GM12878 (cell line): ENCODE results near the gene SANBR. TPM values are rescaled to one million over a fixed set of nuclear protein-coding genes. Genes with fewer than 3 reads are reported as not detected.
A peak's percentile ranks its signal among the peaks of the same experiment; 100 is the strongest.

Experiments
- ATAC-seq: fragments of 200-7000 bp; cut with Tn5 transposase; 3 replicates; pipeline ENCODE4 v1.9.1; 2020; ENCODE audit warnings: mild to moderate bottlenecking, moderate library complexity
- Bru-seq: library from RNA; stranded (reverse); fragments of 400-500 nt; gene quantifications from one replicate; lab custom pipeline; 2021; lab: Mats Ljungman, UMichigan
- BruChase-seq, 2 experiments: library from RNA; stranded (reverse); fragments of 400-500 nt; gene quantifications; one replicate each; lab custom pipeline; 2021; lab: Mats Ljungman, UMichigan
- BruUV-seq: library from RNA; stranded (reverse); fragments of 400-500 nt; replicated peaks from 2 replicates; lab custom pipeline; 2021; lab: Mats Ljungman, UMichigan
- CTCF ChIA-PET: fragments of 300-600 bp; sonication (Branson Sonifier 250); formaldehyde crosslinking; extraction: SDS; loops from one replicate; lab custom pipeline; 2021; ENCODE audit warnings: inconsistent platforms; lab: Yijun Ruan, JAX
- POLR2A ChIA-PET: fragments of 350-600 bp; formaldehyde crosslinking; extraction: SDS; loops from one replicate; lab custom pipeline; 2021; ENCODE audit warnings: inconsistent platforms; lab: Charles Lee
- RAD21 ChIA-PET: fragments of 300-600 bp; sonication (Branson Sonifier 250); formaldehyde crosslinking; loops from one replicate; lab custom pipeline; 2023; ENCODE audit warnings: antibody characterized with exemption; ENCODE audit not compliant: unreplicated experiment; lab: Charles Lee
- SMC1A ChIA-PET: fragments of 300-600 bp; sonication (Branson Sonifier 250); formaldehyde crosslinking; loops from one replicate; lab custom pipeline; 2023; ENCODE audit not compliant: unreplicated experiment, uncharacterized antibody; lab: Charles Lee
- DNase-seq: peaks from one replicate; pipeline ENCODE4 v3.0.0-alpha.2; 2011; ENCODE audit warnings: low read depth, low spot score
- FAIRE-seq: peaks from 3 replicates; lab custom pipeline; 2011; peaks lifted over from hg19 to GRCh38; lab: Jason Lieb, UNC
- H2AFZ ChIP-seq: 2 replicates; pipeline ENCODE4 v1.6.0; 2011; ENCODE audit warnings: low read depth, low read length, control low read depth; ENCODE audit not compliant: control insufficient read depth
- H3K27ac ChIP-seq: 2 replicates; pipeline ENCODE4 v1.5.1; 2011; ENCODE audit warnings: control low read depth; ENCODE audit not compliant: control insufficient read depth, insufficient read depth
- H3K27me3 ChIP-seq, 2 experiments: replicated peaks in 1 of 2; 2 replicates each; pipeline versions ENCODE4 v1.6.0 to v1.6.1; 2011; ENCODE audit warnings: low read length in 1 of 2; ENCODE audit not compliant: control insufficient read depth in 2 of 2, insufficient read depth in 2 of 2
- H3K36me3 ChIP-seq, 2 experiments: 2 replicates each; pipeline ENCODE4 v1.5.1; 2011; ENCODE audit warnings: low read length in 1 of 2; ENCODE audit not compliant: control insufficient read depth in 2 of 2, insufficient read depth in 2 of 2
- H3K4me1 ChIP-seq: 2 replicates; pipeline ENCODE4 v1.6.1; 2011; ENCODE audit warnings: mild to moderate bottlenecking, low read length, moderate library complexity, mixed read lengths; ENCODE audit not compliant: control insufficient read depth, insufficient read depth
- H3K4me2 ChIP-seq: 2 replicates; pipeline ENCODE4 v1.6.0; 2011; ENCODE audit warnings: control low read depth; ENCODE audit not compliant: control insufficient read depth, insufficient read depth
- H3K4me3 ChIP-seq: fragments of 200-600 bp; sonication (generic); 2 replicates; pipeline ENCODE4 v1.5.1; 2016
- H3K79me2 ChIP-seq: 2 replicates; pipeline ENCODE4 v1.6.0; 2011; ENCODE audit warnings: low read length; ENCODE audit not compliant: control insufficient read depth, insufficient read depth
- H3K9ac ChIP-seq: 2 replicates; pipeline ENCODE4 v1.8.0; 2011; ENCODE audit warnings: low read length, control low read depth, mixed read lengths; ENCODE audit not compliant: control insufficient read depth, insufficient read depth
- H3K9me3 ChIP-seq: replicated peaks from 3 replicates; pipeline ENCODE4 v1.5.1; 2011; ENCODE audit warnings: mild to moderate bottlenecking, low read length; ENCODE audit not compliant: control insufficient read depth, insufficient read depth
- H4K20me1 ChIP-seq: 2 replicates; pipeline ENCODE4 v1.6.0; 2011; ENCODE audit not compliant: control insufficient read depth, insufficient read depth
- EGR1 ChIP-seq, 2 experiments: IDR thresholded peaks; 1 replicate in 1 of 2; 2 replicates in 1 of 2; pipeline ENCODE4 v1.6.1; 2011 to 2012; ENCODE audit warnings: low read depth in 2 of 2, low read length in 2 of 2, borderline replicate concordance in 1 of 2, mild to moderate bottlenecking in 1 of 2, moderate library complexity in 1 of 2
- IRF3 ChIP-seq: fragments of 450-650 bp; IDR thresholded peaks from 2 replicates; pipeline ENCODE4 v1.6.1; 2014; ENCODE audit warnings: mild to moderate bottlenecking
- LARP7 ChIP-seq: fragments of 450-650 bp; IDR thresholded peaks from 2 replicates; pipeline ENCODE4 v1.6.1; 2017; ENCODE audit warnings: mild to moderate bottlenecking
- POLR2A ChIP-seq: IDR thresholded peaks from 2 replicates; pipeline ENCODE4 v1.6.1; 2011; ENCODE audit warnings: low read depth, mild to moderate bottlenecking, low read length
- RELB ChIP-seq: fragments of 450-650 bp; IDR thresholded peaks from 2 replicates; pipeline ENCODE4 v1.6.1; 2017; ENCODE audit warnings: low read depth, mild to moderate bottlenecking, moderate library complexity
- RFX5 ChIP-seq: IDR thresholded peaks from 2 replicates; pipeline ENCODE4 v1.6.1; 2011; ENCODE audit warnings: low read depth, low read length, improper control_type of control experiment
- RUNX3 ChIP-seq: IDR thresholded peaks from 2 replicates; pipeline ENCODE4 v1.6.1; 2012; ENCODE audit warnings: low read length, inconsistent platforms
- STAT1 ChIP-seq: fragments of 450-650 bp; conservative IDR thresholded peaks from 2 replicates; pipeline ENCODE4 v1.6.1; 2014; ENCODE audit warnings: antibody characterized with exemption, mild to moderate bottlenecking
- TAF1 ChIP-seq: IDR thresholded peaks from 2 replicates; pipeline ENCODE4 v1.6.1; 2011; ENCODE audit warnings: mild to moderate bottlenecking, low read depth, low read length, borderline replicate concordance
- ZNF687 ChIP-seq: fragments of 450-650 bp; IDR thresholded peaks from 2 replicates; pipeline ENCODE4 v1.6.1; 2017; ENCODE audit warnings: mild to moderate bottlenecking, moderate library complexity
- WGBS: methylation state at CpG from one replicate; pipeline ENCODE4 v1.1.6; 2016; ENCODE audit warnings: low lambda C conversion rate; ENCODE audit not compliant: insufficient replicate concordance, insufficient coverage; ENCODE audit errors: missing lambda C conversion rate; 5-methylcytosine and 5-hydroxymethylcytosine counted together
- in situ Hi-C: fragments of 300-500 bp; cut with MboI; formaldehyde crosslinking; loops from 9 replicates; pipeline ENCODE4 v1.14.3; 2018; ENCODE audit warnings: mixed read lengths
- intact Hi-C: fragments of 100-400 bp; cut with micrococcal nuclease; formaldehyde crosslinking; loops from one replicate; pipeline ENCODE4 v1.14.2; 2022; ENCODE audit not compliant: unreplicated experiment
- long read RNA-seq, 2 experiments: library from polyadenylated mRNA; unstranded; transcript quantifications; one replicate each; pipeline ENCODE4 v2.0.0, GENCODE V29; 2019 to 2020
- polyA minus RNA-seq, 3 experiments: library from RNA; depleted of rRNA, polyadenylated mRNA; stranded (reverse); fragments of >200 nt; gene quantifications; 2 replicates each; pipeline ENCODE4 v1.2.3, GENCODE V29; 2011
- polyA plus RNA-seq, 11 experiments: library from polyadenylated mRNA; depleted of rRNA in 4 of 11; unstranded in 6 of 11; stranded (reverse) in 5 of 11; fragments of >200 nt; fragmentation: Nextera tagmentation in 4 of 11; fragmentation: Illumina TruSeq in 1 of 11; extraction: Ambion mirVana in 4 of 11; extraction: Trizol in 1 of 11; gene quantifications; 1 replicate in 1 of 11; 2 replicates in 10 of 11; pipeline versions ENCODE4 v1.2.1 to v1.2.3, GENCODE V29; 2011 to 2016; ENCODE audit warnings: inconsistent platforms in 2 of 11, missing spikeins in 2 of 11, low read depth in 1 of 11
- total RNA-seq, 4 experiments: library from RNA; depleted of rRNA in 3 of 4; stranded (reverse); fragments of >200 nt in 3 of 4; fragmentation: Illumina TruSeq in 1 of 4; extraction: Trizol in 1 of 4; gene quantifications; 2 replicates each; pipeline versions ENCODE4 v1.2.1 to v1.2.3, GENCODE V29; 2013 to 2021

SANBR gene
- total RNA-seq (2013; cell fraction: nucleolus; rRNA removed) = 18.3 and 22.6 TPM in 2 replicates
- total RNA-seq (2014; rRNA removed) = 6.0 and 8.5 TPM in 2 replicates
- 6.7 and 8.0 TPM in 2 replicates for total RNA-seq (2014; rRNA removed; fragmentation: Illumina TruSeq; extraction: Trizol)
- 6.4 and 7.4 TPM in 2 replicates for total RNA-seq (2021)
- 1.1 TPM for polyA plus RNA-seq (2011; ENCODE audit: low read depth)
- polyA plus RNA-seq (2011; rRNA removed) = 4.5 and 4.9 TPM in 2 replicates
- 1.8 and 2.0 TPM in 2 replicates for polyA plus RNA-seq (2011; cell fraction: cytosol; rRNA removed)
- 2.3 and 4.2 TPM in 2 replicates for polyA plus RNA-seq (2011; cell fraction: nucleus; rRNA removed)
- polyA plus RNA-seq (2012) = 2.2 and 2.3 TPM in 2 replicates
- 6.7 and 7.0 TPM in 2 replicates for polyA plus RNA-seq (2014; fragmentation: Illumina TruSeq; extraction: Trizol)
- 1 to 10 TPM; 2.2 to 3.1 TPM for polyA plus RNA-seq (2014; fragmentation: Nextera tagmentation; extraction: Ambion mirVana)
- 6.4 and 11.0 TPM in 2 replicates for polyA plus RNA-seq (2014; rRNA removed)
- polyA plus RNA-seq (2016; fragmentation: Nextera tagmentation; extraction: Ambion mirVana) = 1 to 10 TPM; 8.0 to 8.4 TPM
- polyA minus RNA-seq (2011; rRNA and poly(A)+ RNA removed) = 0.77 and 2.6 TPM in 2 replicates
- polyA minus RNA-seq (2011; cell fraction: cytosol; rRNA and poly(A)+ RNA removed) = 1.0 and 2.5 TPM in 2 replicates
- 1.8 and 3.3 TPM in 2 replicates for polyA minus RNA-seq (2011; cell fraction: nucleus; rRNA and poly(A)+ RNA removed)
- Bru-seq, nascent RNA = percentile 47 among the genes with signal in this experiment
- BruChase-seq, experiment 1, labeled RNA remaining after a 6-hour chase = percentile 53 among the genes with signal in this experiment
- percentile 53 among the genes with signal in this experiment for BruChase-seq, experiment 2, labeled RNA remaining after a 2-hour chase
- long read RNA-seq, experiment 1, partial matches to known transcripts = 0 of 1 reads
- long read RNA-seq, experiment 1, other reads (novel, unspliced or antisense) = 1 of 1 reads
- long read RNA-seq, experiment 2, partial matches to known transcripts = 6 of 15 reads
- long read RNA-seq, experiment 2, other reads (novel, unspliced or antisense) = 9 of 15 reads

GRCh38 chr2:61065714-61066709 is at the start of gene SANBR:
SANBR (plus strand) TSS chr2:61065871; CDS start chr2:61070351, 4,480 bp downstream.
- in situ Hi-C loops = no loop called here
- Histone ChIP-seq H3K4me2 (peak within 1 kb of the TSS; percentile 84), H3K27ac (peak within 1 kb of the TSS; percentile 46), H3K36me3 (peaks cover 0 to 1% of the 10 kb centered on the region in 2 experiments; a peak in 2 of 4 replicates), H3K79me2 (peaks cover 5% of the 10 kb centered on the region), H3K4me3 (peak within 1 kb of the TSS; percentile 88), H3K4me1 (no peaks in the 10 kb centered on the region), H3K9ac (peak within 1 kb of the TSS; percentile 79), H4K20me1 (no peaks in the 10 kb centered on the region), H3K27me3 (no peaks in the 10 kb centered on the region), H3K9me3 (no peaks in the 10 kb centered on the region), H2AFZ (peak within 1 kb of the TSS; percentile 73)
- no peak for FAIRE-seq
- 1% methylated on average over 65 of the region's 112 CpGs for WGBS
- no TSS peak for BruUV-seq
- RAD21 ChIA-PET = interaction anchor here (1.0 to 1.3 kb wide), 2 partner anchors 67 to 112 kb away, joined by 3 read pairs; no protein-coding TSS in a partner anchor
- peak; percentile 34 for DNase-seq
- peak; percentile 99 for ATAC-seq
- CTCF ChIA-PET = interaction anchor here (0.6 to 1.5 kb wide), 3 partner anchors 16 to 197 kb away, joined by 3 to 4 read pairs (median 4); no protein-coding TSS in a partner anchor
- SMC1A ChIA-PET = interaction anchor here (0.6 to 1.3 kb wide), 4 partner anchors 7 to 252 kb away, joined by 3 to 4 read pairs (median 4); no protein-coding TSS in a partner anchor
- intact Hi-C loops = loop anchor here (5.0 kb wide), 1 partner anchor 49 kb away; the partner anchor contains the start of genes PEX13 and PUS10
- POLR2A ChIA-PET = interaction anchor here (0.5 to 1.1 kb wide), 5 partner anchors 10 to 112 kb away, joined by 3 to 4 read pairs (median 3); no protein-coding TSS in a partner anchor
- TF ChIP-seq STAT1 = no peak
- peak in 1 of 2 experiments; percentile 78; a peak in 2 of 3 replicates for TF ChIP-seq EGR1 (IDR thresholded peaks at IDR 0.05; ENCODE audit: borderline replicate concordance in 1 of 2, low read depth in 2 of 2, low read length in 2 of 2)
- TF ChIP-seq LARP7 = peak; percentile 89; the same call in 1 of the 2 replicates
- TF ChIP-seq TAF1 = 0 out of 2 replicates have a peak, but pooled peaks have one; percentile 5
- TF ChIP-seq POLR2A = peak; percentile 81
- TF ChIP-seq RUNX3 = peak; percentile 35
- TF ChIP-seq RFX5 = peak; percentile 76; the same call in 1 of the 2 replicates
- TF ChIP-seq RELB = no peak
- 0 out of 2 replicates have a peak, but pooled peaks have one; percentile 49 for TF ChIP-seq ZNF687
- TF ChIP-seq IRF3 = peak; percentile 75
